ENCODE data around the gene MUC15. TPM values are rescaled to one million over a fixed set of nuclear protein-coding genes. Genes with fewer than 3 reads are reported as not detected.

MUC15 gene
- total RNA-seq, 2 experiments from 2014 or later = not detected

DNA sequence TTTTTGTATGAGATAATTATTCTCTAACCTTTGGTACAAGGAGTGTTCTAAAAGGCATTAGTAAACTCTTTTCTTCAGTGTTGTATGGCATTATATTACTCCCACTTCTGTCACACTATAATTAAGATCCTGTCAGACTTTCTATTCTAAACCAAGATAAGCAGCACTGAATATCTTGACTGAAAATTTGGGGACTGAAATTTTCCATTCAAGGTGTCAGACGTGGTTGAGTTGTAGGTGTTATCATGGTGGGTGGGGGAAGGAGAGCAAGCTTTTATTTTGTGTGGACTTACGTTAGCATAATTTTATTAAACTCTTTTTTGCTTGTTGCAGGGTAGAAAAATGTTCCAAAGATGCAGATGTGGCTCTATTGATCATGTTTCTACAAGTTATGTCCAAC is 22.9 kb downstream of the MUC15 start:
- Mint-ChIP-seq H3K36me3 (ENCODE audit: low read depth) (no peaks in the 10 kb centered on the region), H3K27me3 (no peaks in the 10 kb centered on the region), H3K27ac (no peak overlapping the region), H3K4me1 (ENCODE audit: low read depth) (no peaks in the 10 kb centered on the region), H3K9me3 (no peaks in the 10 kb centered on the region), H3K4me3 (no peak overlapping the region)
- CTCF ChIA-PET = no interaction called here
- intact Hi-C loops (cut with micrococcal nuclease) = no loop called here
- POLR2A ChIA-PET = no interaction called here
- ATAC-seq = no peak
- TF ChIP-seq, protein P1, sequence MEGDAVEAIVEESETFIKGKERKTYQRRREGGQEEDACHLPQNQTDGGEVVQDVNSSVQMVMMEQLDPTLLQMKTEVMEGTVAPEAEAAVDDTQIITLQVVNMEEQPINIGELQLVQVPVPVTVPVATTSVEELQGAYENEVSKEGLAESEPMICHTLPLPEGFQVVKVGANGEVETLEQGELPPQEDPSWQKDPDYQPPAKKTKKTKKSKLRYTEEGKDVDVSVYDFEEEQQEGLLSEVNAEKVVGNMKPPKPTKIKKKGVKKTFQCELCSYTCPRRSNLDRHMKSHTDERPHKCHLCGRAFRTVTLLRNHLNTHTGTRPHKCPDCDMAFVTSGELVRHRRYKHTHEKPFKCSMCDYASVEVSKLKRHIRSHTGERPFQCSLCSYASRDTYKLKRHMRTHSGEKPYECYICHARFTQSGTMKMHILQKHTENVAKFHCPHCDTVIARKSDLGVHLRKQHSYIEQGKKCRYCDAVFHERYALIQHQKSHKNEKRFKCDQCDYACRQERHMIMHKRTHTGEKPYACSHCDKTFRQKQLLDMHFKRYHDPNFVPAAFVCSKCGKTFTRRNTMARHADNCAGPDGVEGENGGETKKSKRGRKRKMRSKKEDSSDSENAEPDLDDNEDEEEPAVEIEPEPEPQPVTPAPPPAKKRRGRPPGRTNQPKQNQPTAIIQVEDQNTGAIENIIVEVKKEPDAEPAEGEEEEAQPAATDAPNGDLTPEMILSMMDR (IDR thresholded peaks at IDR 0.05) = no peak
- DNase-seq = no peak

- ATAC-seq (no peak), DNase-seq (no peak)
- POLR2A ChIA-PET = no interaction called here
- Mint-ChIP-seq H3K36me3 (ENCODE audit: low read depth) (no peaks in the 10 kb centered on the region), H3K27ac (no peak overlapping the region), H3K27me3 (no peaks in the 10 kb centered on the region), H3K4me3 (no peak overlapping the region), H3K9me3 (peaks cover 5% of the 10 kb centered on the region), H3K4me1 (ENCODE audit: low read depth) (no peaks in the 10 kb centered on the region)
- intact Hi-C loops (cut with micrococcal nuclease) = no loop called here
- TF ChIP-seq, protein P1 (IDR thresholded peaks at IDR 0.05) = no peak
- CTCF ChIA-PET = interaction anchor here (0.6 kb wide), 1 partner anchor 68 kb away, joined by 3 read pairs; no protein-coding TSS in a partner anchor
These were observed 30.2 kb downstream of the MUC15 start for GRCh38 chr11:26541870-26542269.

- intact Hi-C loops (cut with micrococcal nuclease) = no loop called here
These were observed 32.5 kb downstream of the MUC15 start for GRCh38 chr11:26539517-26539916.

GRCh38 chr11:26537341-26537740 is 34.7 kb downstream of the MUC15 start:
- Mint-ChIP-seq H3K9me3 (peaks cover 6% of the 10 kb centered on the region), H3K27me3 (no peaks in the 10 kb centered on the region), H3K4me3 (no peak overlapping the region), H3K36me3 (ENCODE audit: low read depth) (no peaks in the 10 kb centered on the region), H3K4me1 (ENCODE audit: low read depth) (no peaks in the 10 kb centered on the region), H3K27ac (no peak overlapping the region)
- POLR2A ChIA-PET = no interaction called here
- CTCF ChIA-PET = no interaction called here
- DNase-seq = no peak
- ATAC-seq = no peak
- TF ChIP-seq, protein P1 (IDR thresholded peaks at IDR 0.05) = no peak
- intact Hi-C loops (cut with micrococcal nuclease) = no loop called here

More at GRCh38 chr11:26539517-26539916, 32.5 kb downstream of the MUC15 start:
- Mint-ChIP-seq H3K9me3 (peaks cover 5% of the 10 kb centered on the region), H3K4me3 (no peak overlapping the region), H3K36me3 (ENCODE audit: low read depth) (no peaks in the 10 kb centered on the region), H3K27me3 (no peaks in the 10 kb centered on the region), H3K4me1 (ENCODE audit: low read depth) (no peaks in the 10 kb centered on the region), H3K27ac (no peak overlapping the region)
- CTCF ChIA-PET = no interaction called here
- ATAC-seq (no peak), DNase-seq (no peak)
- TF ChIP-seq, protein P1 (IDR thresholded peaks at IDR 0.05) = no peak
- POLR2A ChIA-PET = no interaction called here

DNA sequence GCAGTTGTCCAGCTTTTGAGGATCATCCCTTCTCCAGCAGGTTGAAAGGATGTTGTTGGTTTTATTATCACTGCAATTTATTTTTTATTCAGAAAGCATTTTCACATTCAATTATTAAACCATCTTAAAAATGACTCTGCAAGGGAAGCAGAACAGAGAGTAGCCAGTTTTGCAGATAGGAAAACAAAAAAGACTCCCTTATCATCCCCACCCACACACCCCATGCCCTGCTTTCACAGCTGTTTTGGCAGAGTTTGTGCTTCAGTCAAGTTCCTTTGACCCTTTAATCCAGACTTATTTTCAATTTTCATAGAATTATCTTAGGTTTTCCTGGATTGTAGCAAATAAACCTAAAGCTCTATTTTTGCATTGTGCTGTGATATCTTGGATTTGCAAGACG is 44.4 kb downstream of the MUC15 start:
- intact Hi-C loops (cut with micrococcal nuclease) = no loop called here
- TF ChIP-seq, protein P1 (IDR thresholded peaks at IDR 0.05) = no peak
- Mint-ChIP-seq H3K27ac (no peak overlapping the region), H3K27me3 (no peaks in the 10 kb centered on the region), H3K4me1 (ENCODE audit: low read depth) (no peaks in the 10 kb centered on the region), H3K9me3 (peaks cover 2% of the 10 kb centered on the region), H3K4me3 (no peak overlapping the region), H3K36me3 (ENCODE audit: low read depth) (no peaks in the 10 kb centered on the region)
- ChIA-PET POLR2A (no interaction called here), CTCF (interaction anchor here (1.2 kb wide), 1 partner anchor 25 kb away, joined by 3 read pairs; no protein-coding TSS in a partner anchor)
- ATAC-seq (no peak), DNase-seq (no peak)

Data from activated CD8-positive, alpha-beta T cell treated with anti-CD3 and anti-CD28 coated beads for 36 hours (primary cell).